Measurements from ENCODE around the gene TC2N. TPM values are rescaled to one million over a fixed set of nuclear protein-coding genes. Genes with fewer than 3 reads are reported as not detected.

The TC2N gene
- total and polyA plus RNA-seq, 2 donors (not counting 3 experiments of a cell fraction or from before 2014, with no cell fraction given): 0.40 TPM; not detected in 1

- Histone ChIP-seq H3K36me3 (ENCODE audit: control insufficient read depth in 2 of 2, extremely low read depth in 1 of 2, insufficient read depth in 2 of 2, low read length in 2 of 2) (no peaks in the 10 kb centered on the region), H3K9ac (replicated peaks; ENCODE audit: extremely low read depth, insufficient read depth, low read length) (no peak overlapping the region), H2AFZ (ENCODE audit: low read depth, low read length) (no peak overlapping the region), H3K4me1 (ENCODE audit: control insufficient read depth, extremely low read depth, insufficient read depth, low read length) (peaks cover 7% of the 10 kb centered on the region), H4K20me1 (replicated peaks; ENCODE audit: control insufficient read depth, extremely low read depth, insufficient read depth, low read length) (no peaks in the 10 kb centered on the region), H3K79me2 (ENCODE audit: control insufficient read depth, insufficient read depth, low read length) (no peaks in the 10 kb centered on the region), H3K4me3 (replicated peaks in 1 of 3; ENCODE audit: insufficient read depth in 1 of 3, low read depth in 1 of 3, low read length in 3 of 3) (no peak overlapping the region), H3K9me1 (replicated peaks; ENCODE audit: control insufficient read depth, extremely low read depth, insufficient read depth, low read length) (no peaks in the 10 kb centered on the region), H3K9me3 (replicated peaks; ENCODE audit: control insufficient read depth, insufficient read depth, low read length) (no peaks in the 10 kb centered on the region), H3K27me3 (ENCODE audit: control insufficient read depth in 2 of 2, insufficient read depth in 2 of 2, low read length in 2 of 2) (no peaks in the 10 kb centered on the region), H3K27ac (ENCODE audit: insufficient read depth, low read depth, low read length) (no peak overlapping the region), H3K4me2 (ENCODE audit: insufficient read depth, low read length) (no peak overlapping the region)
- ChIA-PET POLR2A (no interaction called here), CTCF (no interaction called here)
- DNase-seq (ENCODE audit: low read depth, low spot score): no peak
- no peak for TF ChIP-seq EZH2 (IDR thresholded peaks at IDR 0.05; ENCODE audit: borderline replicate concordance, low read depth, low read length, severe bottlenecking)
- TF ChIP-seq POLR2A (IDR thresholded peaks at IDR 0.05; ENCODE audit: low read depth, low read length): no peak
- TF ChIP-seq CTCF (IDR thresholded peaks at IDR 0.05; ENCODE audit: extremely low read depth in 1 of 2, insufficient read depth in 1 of 2, low read depth in 1 of 2, low read length in 2 of 2): no peak
- no peak for TF ChIP-seq GATA2 (IDR thresholded peaks at IDR 0.05; ENCODE audit: insufficient read depth, insufficient read length, low read depth, low read length)
- no peak for TF ChIP-seq POLR2AphosphoS5 (IDR thresholded peaks at IDR 0.05; ENCODE audit: insufficient read depth, low read depth, low read length)
- no peak for TF ChIP-seq MAX (IDR thresholded peaks at IDR 0.05; ENCODE audit: insufficient read depth, insufficient read length)
- no peak for TF ChIP-seq MYC (IDR thresholded peaks at IDR 0.05; ENCODE audit: low read depth, low read length)
- TF ChIP-seq FOS (IDR thresholded peaks at IDR 0.05; ENCODE audit: borderline replicate concordance, insufficient read depth, low read length): no peak
- TF ChIP-seq JUN (IDR thresholded peaks at IDR 0.05; ENCODE audit: borderline replicate concordance, insufficient read depth, insufficient read length, low read depth): no peak
- intact Hi-C loops (cut with micrococcal nuclease) (no loop called here), dilution Hi-C loops (cut with MboI; ENCODE audit: extremely low pct_ligation_motif_present, low sequenced_read_pairs) (no loop called here)
- no TSS peak for BruUV-seq (replicated peaks)
- no peak for FAIRE-seq
These were observed 1.3 kb downstream of the TC2N start for GRCh38 chr14:91866061-91866460.

Measured in endothelial cell of umbilical vein (primary cell).